Raji (cell line): ENCODE measurements around the gene NRXN3.

Experiments
- POLR2A ChIP-seq: IDR thresholded peaks from 2 replicates; pipeline ENCODE4 v1.6.1; 2011; ENCODE audit warnings: low read depth, low read length, control low read depth; ENCODE audit not compliant: insufficient read depth

The NRXN3 gene

GRCh38 chr14:79502136-79502750 is 1332.1 kb downstream of the NRXN3 start:
- TF ChIP-seq POLR2A: no peak

DNA sequence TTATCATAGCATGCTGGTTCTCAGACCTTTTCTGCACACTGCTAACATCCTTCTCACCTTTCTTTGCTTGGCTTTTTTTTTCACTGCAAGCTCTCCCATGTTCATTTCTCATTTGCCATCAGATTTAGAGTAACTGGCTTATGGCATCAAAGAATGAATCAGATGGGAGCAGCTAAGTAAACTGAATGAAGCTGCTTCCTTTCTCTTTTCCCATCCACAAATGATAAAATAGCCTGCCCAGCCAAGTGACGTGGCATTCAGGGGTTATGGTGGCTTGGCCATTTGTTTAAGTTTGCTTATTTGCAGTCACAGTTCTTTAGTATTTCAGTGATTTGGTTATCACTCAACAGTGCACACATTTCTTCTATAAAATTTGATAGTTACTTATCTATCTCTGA is 1332.6 kb downstream of the NRXN3 start:
- TF ChIP-seq POLR2A: no peak

- TF ChIP-seq POLR2A: no peak
Measured at GRCh38 chr14:79510659-79511058, 1340.5 kb downstream of the NRXN3 start.

DNA sequence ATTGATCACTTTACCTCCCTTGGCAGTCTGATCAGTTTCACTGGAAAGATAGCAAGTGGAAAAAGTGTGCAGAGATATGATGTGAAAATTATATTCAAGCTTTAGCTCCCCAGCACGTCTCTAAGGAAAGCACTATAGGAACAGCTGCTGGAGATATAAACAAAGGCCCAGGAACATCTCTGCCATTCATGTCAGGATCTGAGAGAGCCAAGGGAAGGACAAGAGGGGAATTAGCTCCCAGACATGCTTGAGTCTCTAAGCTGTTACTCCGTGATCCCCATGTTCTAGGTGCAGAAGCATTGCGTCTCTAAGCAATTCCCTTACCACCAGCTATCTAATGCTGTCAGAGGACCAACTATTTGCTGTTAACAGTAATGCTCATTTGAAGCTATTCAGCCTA is 1341.0 kb downstream of the NRXN3 start:
- no peak for TF ChIP-seq POLR2A

DNA sequence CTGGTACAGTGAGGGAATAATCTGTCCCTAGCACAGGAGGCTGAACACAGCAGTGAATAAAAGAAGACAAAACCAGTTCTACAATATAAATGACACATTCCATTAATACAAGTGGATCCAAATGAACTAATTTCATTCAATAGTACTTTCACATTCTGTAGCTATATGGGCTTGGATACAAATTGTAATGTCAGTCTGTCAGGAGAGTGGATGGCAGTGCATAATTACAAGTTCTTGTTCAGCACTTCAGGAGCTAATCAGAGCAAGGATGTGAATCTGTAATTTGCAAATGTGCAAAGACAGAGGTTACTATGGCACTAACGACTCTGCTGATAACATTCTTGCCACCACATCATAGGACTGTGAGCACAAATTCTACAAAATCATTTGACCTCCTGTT is 1343.3 kb downstream of the NRXN3 start:
- TF ChIP-seq POLR2A: no peak

DNA sequence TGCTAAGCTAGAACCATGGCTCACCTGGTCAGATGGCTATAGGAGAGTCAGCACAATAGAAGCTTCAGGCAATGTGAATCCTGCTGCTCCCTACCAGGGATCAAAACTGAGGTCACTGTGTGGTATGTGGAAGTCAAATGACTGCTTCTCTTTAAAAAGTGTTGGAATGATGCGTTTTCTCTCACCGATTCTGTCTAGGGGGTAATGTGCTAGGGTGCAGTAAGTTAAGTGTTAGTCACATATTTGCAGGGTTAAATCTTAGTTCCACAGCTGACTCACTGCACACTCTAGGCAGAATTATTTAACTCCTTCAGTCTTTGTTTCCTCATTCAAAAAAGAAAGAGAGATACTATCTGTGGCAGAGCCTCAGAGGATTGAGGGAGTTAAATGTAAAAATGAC is 1344.5 kb downstream of the NRXN3 start:
- no peak for TF ChIP-seq POLR2A

DNA sequence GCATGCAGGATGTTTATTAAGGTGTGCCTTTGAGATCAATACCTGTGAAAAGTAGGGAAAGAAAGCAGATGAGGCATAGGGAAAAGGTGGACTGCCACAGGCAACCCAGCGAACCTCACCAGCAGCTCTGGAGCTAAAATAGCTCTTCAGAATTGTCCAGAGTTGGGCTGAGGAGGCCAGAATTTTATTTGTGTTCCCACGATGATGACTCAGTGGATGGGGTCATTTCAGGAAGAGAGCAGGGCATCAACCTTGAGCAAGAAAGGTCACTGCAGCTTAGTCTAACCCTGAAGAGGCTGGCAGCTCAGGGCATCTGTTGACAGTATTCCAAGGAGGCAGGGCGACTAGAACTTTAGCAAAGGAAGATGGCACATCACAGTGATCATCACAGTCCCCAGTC is 1345.0 kb downstream of the NRXN3 start:
- no peak for TF ChIP-seq POLR2A

GRCh38 chr14:79516009-79516408 is 1345.8 kb downstream of the NRXN3 start:
- no peak for TF ChIP-seq POLR2A

DNA sequence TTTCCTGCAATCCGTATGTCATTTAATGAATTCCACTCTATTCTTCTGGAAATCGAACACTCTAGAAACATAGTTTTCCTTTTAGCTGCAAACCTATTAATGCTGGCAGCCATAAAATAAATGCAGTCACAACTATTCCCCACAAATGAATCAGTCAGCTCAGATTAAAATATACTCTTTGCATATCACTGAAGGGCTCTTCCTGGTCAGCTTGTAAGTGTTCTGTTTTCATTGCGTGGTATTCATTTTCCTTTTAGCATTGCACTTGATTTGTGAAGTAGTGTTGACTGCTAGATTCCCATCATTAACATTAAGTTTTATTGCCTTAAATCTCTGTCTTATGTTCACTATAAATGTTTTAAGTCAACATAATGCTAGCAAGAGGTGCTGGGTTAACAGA is 1355.2 kb downstream of the NRXN3 start:
- no peak for TF ChIP-seq POLR2A

- TF ChIP-seq POLR2A: no peak
Measured at GRCh38 chr14:79528828-79529416, 1358.7 kb downstream of the NRXN3 start.

GRCh38 chr14:79530555-79530954 is 1360.4 kb downstream of the NRXN3 start:
- TF ChIP-seq POLR2A: no peak

GRCh38 chr14:79534703-79535353 is 1364.7 kb downstream of the NRXN3 start:
- TF ChIP-seq POLR2A: no peak

DNA sequence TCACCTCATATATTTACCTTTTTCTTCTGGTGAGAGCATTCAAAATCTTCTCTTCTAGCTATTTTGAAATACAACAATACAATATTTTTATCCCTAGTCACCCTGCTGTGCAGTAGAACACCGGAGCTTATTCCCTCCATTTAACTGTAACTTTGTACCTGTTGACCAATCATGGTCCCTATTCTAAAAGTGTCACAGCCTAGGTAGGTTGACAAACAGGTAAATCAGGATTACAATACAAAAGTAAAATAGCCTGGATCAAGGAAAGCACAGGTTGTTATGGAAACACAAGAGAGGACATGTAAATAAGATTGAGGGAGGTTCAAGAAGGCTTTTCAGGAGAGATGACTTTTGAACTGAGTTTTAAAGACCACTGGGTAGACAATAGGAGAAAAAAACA is 1370.2 kb downstream of the NRXN3 start:
- TF ChIP-seq POLR2A: no peak

DNA sequence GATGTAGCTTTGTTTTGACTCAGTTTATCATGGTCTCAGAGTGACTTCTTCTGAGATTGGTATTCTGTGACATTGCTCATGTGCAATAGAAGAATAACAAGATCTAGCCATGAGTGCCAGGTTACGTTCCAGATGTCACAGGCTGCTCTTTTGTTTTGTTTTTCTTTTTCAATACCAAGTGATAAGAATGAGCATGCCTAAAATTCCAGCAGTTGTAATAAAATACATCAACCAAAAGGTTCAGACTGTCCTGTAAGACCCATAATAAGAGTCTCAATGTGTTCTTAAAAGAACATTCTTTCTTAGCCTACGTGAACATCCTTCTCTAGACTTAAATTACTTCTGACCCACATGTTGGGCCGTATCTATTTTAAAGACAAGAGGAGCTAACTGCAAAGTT is 1371.9 kb downstream of the NRXN3 start:
- TF ChIP-seq POLR2A: no peak

DNA sequence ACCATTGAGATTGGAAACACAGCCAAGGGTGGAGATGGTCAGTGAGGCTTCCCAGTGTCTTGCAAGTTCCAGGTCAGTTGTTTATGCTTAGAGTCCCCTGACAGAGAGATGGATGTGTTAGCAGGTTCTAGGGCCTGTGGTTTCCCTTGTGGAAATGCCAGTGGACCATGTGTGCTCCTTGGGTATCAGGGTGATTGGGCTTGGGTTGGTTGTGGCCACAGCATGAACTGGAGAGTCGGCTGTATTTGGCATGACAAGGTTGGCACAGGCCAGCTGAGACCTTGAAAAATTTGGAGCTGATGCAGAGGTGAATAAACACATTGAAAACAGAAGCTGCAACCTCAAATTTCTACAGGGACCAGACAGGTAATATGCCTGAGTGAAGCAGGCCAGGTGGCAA is 1373.2 kb downstream of the NRXN3 start:
- TF ChIP-seq POLR2A: no peak

DNA sequence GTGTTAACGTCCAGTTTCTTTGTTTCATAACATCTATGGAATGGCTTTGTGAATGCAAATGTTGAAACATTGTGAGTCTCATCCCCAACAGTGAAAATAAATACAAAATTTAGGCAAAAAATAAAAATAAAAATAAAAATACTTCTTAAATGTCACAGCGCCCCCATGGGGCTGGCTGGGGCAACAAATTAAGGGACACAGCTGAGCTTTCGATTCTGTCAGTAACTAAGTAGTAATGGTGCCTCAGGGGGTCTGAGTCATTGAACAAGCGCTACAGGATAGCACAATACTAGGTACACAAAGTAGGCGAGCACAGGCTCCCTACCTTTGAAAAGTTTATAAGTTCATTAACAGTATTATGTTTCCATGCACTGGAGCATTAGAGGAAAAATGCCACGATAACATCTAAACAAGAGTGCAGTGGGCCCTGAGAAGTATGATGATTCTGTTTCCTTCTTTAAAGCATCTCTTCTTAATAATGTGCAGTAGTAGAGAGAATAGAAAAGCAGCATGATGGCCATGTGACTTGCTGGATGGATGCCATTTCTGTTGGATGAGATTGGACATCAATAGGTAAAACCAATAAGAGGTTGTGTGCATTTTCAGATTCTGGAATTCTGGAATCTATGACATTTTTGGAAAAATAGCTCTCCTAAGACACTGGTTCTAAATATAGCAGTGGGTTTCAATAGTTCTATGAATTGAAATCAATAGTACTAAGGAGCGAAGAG is 1374.0 kb downstream of the NRXN3 start:
- TF ChIP-seq POLR2A: no peak
